Measurements from ENCODE around the gene C3orf22.

DNA sequence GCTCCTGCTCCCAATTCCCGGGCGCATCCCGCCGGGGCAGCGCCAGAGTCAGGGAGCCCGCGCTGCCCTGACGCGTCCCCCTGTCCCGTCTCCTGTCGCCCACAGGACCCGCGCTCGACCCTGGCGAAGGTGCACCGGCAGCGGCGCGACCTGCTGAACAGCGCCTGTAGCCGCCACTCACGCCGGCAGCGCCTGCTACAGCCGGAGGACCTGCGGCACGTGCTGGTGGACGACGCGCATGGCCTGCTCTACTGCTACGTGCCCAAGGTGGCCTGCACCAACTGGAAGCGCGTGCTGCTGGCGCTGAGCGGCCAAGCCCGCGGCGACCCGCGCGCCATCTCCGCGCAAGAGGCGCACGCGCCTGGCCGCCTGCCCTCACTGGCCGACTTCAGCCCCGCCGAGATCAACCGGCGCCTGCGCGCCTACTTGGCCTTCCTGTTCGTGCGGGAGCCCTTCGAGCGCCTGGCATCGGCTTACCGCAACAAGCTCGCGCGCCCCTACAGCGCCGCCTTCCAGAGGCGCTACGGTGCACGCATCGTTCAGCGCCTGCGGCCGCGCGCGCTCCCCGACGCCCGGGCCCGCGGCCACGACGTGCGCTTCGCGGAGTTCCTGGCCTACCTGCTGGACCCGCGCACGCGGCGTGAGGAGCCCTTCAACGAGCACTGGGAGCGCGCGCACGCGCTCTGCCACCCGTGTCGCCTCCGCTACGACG lies 16.9 kb downstream of the C3orf22 start:
- TF ChIP-seq EZH2 (IDR thresholded peaks at IDR 0.05; ENCODE audit: insufficient read depth, poor library complexity, severe bottlenecking) (no peak), EZH2phosphoT487 (IDR thresholded peaks at IDR 0.05; ENCODE audit: insufficient read depth, low read depth) (no peak)
